ENCODE data around the gene INS.

The INS gene

DNA sequence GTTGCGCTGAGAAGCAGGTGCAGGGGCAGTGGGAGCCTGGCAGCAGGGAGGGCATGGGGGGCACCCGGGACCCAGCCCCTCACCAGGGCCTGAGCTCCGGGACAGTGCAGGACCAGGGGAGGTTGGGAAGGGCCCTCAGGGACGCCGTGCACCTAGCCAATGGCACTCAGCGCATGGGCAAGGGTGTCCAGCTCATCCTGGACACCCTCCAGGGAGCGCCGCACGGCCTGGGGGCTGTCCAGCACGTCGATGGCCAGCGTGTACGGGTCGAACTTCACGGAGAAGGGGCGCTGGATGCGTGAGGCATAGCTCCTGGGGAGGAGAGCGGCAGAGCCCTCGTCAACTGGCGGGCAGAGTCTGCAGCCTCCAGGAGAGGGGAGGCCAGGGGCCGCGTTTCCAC is 3.1 kb upstream of the INS start:
- no peak for DNase-seq

DNA sequence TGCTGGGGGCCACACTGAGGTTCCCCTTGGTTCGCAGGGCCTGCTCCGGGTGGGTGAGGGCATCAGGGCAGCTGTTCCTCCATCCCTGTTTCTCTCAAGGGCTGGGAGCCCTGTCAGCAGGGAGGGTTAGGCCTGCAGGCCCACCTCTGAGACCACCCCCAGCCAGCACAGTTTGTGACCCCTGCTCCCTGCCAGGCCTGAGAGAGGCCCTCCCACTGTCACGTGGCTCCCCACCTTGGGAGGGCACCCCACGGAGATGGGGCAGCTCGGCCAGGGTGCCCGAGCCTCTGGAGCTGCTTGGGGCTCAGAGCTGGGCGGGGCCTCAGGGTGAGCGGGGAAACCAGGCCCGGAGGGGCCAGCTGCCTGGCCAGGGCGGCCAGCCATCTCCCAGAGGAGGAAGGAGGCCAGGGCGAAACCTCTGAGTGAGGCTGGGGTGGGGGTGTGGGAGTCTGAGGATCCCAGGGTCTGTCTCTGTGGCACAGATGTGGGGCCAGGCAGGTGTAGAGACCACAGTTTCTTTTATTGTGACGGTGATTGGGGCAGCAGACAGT is 2.5 kb upstream of the INS start:
- DNase-seq: no peak

DNA sequence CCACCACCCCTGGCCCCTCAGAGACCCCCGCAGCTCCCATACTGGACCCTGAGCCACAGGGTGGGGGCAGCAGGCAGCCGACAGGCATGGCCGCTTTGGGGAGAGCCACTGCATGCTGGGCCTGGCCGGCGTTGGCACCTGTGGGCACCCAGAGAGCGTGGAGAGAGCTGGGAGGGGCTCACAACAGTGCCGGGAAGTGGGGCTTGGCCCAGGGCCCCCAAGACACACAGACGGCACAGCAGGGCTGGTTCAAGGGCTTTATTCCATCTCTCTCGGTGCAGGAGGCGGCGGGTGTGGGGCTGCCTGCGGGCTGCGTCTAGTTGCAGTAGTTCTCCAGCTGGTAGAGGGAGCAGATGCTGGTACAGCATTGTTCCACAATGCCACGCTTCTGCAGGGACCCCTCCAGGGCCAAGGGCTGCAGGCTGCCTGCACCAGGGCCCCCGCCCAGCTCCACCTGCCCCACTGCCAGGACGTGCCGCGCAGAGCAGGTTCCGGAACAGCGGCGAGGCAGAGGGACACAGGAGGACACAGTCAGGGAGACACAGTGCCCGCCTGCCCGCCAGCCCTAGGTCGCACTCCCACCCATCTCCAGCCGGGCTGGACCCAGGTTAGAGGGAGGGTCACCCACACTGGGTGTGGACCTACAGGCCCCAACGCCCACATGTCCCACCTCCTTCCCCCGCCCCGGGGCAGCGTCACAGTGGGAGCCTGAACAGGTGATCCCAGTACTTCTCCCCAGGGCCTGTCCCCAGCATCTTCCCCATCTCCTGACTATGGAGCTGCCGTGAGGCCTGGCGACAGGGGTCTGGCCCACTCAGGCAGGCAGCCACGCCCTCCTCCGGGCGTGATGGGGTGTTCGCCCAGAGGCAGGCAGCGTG is 1.2 kb downstream of the INS start:
- DNase-seq: no peak

DNA sequence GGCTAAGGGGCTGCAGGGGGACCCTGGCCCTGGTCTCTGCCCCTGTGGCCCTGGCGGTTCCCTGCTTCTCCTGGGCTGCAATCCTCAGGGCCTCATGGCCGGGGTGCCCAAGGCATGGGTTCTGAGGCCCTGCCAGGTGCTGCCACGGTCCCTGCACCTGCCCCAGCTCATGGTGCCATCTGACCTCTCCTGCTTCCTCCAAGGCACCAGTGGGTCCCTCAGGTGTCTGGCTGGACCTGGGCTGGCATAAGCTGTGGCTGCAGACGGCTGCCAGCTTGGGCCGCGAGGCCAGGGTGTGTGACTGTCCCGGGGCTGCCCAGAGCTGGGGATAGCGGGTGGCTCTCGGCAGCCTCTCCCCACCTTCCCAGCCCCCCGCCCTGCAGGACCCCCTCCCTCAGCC is 2.0 kb downstream of the INS start:
- no peak for DNase-seq

DNA sequence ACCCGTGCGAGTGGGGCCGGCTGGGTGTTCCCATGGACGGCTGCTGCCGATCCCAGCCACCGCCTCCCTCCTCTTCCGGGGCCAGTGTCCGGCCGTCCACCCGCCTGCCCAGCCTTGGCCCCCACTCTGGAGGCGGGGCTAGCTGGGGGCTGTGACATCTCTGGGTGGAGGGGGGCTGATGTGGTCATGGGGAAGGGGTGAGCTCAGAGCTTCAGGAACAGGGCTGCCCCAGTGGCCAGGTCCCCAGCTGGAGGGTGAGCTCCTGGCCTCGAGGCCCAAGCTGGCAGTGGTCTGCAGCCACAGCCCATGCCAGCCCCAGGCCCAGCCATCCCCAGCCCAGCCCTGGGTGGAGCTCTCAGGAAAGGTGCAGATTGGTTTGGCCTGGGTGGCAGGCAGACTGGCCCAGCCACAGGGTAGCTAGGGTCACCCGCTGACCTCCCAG is 2.7 kb downstream of the INS start:
- no peak for DNase-seq

DNA sequence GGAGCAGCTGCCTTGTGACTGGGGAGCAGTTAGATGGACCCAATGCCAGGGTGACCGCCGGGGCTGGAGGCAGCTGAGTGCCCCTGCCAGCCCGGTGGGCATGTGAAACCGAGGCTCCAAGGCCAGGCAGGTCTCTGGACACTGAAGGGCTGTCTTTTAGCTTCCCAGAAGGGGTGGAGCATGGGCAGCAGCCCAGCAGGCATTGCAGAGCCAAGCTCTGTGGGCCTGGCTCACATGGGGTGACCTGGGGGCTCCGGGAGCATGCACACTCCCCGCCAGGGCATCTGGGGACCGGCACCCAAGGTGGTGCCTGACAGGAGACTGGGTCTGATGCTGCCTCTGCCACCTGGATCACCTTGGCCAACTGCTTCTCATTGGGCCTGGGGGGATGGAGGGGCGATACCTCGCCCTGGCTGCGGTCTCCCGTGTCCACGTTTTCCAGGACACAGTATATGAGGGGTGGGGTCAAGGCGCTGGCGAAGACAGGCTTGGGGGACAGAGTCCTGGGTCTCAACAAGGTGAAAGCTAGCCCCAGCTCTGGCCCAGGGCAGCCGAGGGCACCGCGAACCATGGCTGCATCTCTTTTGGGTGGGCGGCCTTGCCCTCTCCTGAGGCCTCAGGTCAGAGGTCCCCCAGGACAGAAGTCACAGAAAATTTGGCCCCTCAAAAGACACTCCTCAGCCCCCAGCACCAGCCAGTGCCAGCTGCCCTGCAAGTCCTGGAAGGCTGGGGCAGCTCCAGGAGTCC is 3.5 kb downstream of the INS start:
- DNase-seq: no peak

DNA sequence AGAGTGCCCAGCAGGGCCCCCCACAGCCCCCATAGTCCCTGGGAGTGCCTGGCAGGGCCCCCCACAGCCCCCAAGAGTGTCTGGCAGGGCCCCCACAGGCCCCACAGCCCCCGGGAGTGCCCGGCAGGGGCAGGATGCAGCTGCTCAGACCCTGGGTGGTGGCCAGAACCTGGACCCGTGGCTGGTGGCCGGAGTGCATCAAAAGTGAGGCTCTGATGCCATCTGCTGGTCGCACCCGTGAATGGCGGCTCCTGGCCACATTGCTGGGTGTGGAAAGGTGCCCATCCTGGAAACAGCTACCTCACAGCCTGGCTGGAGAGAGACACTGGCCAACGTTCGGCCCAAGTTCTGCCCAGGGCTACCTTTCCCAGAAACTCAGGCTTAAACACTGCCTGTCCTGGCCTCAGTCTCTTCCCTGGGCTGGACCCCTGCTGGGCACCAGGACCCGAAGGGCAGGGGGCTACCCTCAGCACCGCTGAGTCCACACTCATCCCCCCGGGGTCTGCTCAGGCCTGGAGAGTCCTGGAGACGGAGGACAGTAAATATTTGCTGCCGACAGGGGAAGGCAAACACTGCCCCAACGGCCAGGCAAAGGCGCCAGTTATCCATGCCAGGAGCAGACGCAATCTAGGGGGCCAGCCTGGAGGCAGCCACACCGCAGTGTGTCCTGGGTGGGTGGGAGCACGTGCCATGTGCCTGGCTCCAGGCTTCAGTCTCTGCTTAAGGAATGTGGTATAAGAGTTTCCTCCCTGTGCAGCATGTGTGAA is 4.4 kb downstream of the INS start:
- no peak for DNase-seq

DNA sequence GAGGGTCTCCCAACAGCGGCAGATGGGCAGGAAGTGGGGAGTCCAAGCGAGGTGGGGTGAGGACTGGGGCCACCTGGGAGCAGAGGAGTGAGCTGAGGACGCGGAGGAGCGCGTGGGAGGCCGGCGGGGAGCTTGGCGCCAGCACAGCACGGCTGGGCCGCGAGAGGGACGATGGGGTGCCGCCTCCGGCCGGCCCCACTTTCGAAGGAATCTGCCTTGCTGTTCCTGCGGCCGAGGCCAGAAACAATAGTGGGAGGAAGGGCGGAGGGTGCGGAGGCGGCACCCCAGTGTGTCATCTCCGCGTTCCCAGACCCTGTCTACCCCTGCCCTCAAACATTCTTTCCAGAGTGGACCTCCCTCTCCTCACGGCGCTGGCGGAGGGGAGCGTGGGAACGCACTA is 5.5 kb downstream of the INS start:
- DNase-seq: no peak

DNA sequence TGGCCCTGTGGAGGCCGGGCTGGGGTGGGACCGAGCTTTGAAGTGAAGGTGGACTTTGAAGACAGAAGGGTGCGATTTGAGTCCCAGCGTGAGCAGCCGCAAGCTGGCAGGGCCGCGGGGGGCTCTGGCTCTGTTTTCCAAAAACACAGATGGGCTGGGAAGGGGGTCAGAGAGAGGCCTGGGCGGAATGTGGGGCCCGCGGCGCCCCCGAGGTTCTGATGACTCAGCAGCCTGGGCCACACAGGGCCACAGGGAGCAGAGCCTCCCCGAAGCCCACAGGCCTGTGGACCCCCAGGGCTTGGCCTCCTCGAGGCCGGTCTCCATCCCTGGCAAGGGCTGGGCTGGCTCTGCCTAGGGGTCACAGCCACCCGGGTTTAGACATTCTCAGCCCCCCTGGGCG is 6.1 kb downstream of the INS start:
- DNase-seq: no peak

DNA sequence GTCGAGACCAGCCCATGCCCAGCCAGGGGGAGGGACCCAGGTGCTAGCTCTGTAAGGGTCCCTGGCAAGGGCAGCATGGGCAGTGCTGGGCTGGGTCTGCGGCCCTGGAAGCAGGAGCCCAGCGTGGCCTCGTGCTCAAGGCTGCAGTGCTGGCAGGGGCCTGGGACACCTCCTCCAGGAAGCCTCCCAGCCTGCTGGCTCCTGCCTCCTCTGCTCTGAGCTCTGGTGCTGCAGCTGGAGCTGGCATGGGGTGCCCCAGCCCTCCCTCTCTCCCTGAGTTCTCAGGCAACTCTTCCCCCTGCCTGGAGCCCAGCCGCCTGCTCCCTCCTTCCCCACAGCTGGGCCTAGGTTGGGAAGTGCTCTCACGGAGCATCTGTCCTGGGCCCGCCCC is 6.8 kb downstream of the INS start:
- DNase-seq: no peak

DNA sequence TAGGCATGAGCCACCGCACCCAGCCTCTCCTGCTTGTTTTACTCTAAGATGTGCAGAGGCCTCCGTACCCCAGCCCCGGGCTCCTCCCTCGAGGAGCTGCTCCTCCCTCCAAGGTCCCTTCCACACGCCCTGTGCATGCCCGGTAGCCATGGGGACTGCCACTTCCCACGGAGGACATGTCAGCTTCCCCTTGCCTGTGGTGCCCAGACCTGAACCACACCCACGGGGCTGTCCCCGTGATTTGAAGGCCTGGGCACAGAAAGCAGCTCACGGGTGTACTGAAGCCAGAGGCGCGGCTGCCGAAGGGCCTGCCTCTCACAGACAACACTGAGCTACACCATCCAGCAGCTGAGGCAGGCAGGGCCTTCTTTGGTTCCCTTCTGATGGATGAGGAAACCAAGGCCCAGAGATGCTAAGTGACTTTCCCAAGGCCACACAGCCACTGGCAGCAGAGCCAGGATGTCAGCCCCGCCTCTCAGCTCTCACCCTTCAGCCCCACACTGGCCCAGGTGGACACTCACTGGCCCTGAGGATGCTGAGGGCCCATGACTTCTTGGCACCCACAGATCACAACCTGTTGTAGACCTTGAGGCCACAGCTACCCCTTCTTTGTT is 7.3 kb downstream of the INS start:
- no peak for DNase-seq

DNA sequence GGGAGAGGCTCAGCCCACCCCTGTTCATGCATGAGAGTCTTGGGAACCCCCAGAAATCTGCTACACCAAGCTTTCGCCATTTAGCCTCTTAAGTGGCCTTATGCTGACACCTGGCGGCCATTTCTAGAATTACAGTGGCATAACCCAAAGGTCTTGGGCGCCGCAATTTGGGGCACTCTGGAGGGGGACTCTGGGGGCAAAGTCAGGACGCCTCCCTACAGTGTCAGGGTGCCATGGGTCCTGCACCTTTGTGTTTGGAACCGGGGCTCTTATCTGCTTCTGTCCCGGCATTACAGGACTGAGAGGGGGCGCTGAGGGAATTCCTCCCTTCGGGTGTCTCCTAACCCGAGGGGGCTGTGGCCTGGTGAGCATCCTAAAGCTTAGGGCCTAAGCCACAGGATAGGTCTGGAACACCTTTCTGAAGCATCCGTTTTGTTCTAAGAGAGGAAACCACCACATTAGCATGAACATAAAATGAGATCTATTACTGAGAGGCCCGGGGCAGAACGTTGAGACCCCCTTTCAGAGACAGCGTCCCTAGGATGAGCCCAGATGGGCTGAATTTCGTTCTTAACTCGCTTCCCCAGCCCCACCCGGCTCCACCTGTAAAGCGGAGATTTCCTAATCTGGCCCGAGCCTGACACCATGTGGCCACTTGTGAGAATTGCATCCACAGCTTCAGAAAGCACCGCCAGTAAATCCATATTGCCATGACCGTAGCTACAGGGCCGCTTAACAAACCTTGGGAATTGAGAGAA is 9.3 kb downstream of the INS start:
- peak; percentile 23 for DNase-seq

DNA sequence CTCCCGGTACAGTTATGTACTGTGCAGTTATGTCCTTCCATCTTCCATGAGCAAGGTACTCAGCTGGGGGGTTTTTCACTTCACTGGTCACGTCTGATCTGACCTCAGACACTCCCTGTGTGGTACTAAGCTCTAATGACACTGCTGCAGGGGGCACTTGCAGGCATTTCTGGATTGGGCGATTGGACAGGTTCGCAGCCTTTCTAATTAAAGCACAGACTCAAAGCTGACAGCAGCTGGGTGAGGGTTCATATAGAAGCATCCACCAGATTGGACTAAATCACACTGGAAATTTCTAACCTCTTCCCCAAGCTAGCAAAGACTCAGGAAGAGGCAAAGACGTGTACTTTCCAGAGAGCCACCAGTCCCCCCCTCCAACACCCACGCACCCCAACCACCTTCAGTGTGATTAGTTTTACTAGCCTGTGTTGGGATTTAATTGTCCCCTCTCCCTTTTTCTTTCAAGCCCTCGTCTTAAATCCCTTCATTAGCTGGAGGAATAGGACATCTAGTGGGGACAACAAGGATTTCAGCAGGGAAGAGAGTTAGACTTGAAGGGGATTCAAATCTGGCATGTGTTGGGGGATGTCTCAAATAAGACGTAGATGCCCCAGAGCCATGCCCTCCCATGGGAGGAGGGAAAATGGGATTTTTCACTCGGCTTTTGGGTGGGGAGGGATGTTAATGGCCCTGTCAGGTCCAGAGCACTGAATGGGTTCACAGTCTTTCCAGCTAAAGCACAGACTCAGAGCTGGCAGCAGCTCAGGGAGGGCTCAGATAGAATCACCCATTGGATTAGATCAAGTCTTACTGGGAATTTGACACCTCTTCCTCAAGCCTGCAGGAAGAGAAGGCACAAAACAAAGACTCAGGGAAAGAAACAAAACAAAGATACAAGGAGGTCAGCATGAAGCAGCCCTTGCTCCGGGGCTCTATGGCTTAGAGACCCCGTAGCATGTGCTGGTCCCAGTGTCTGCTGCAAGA is 10.9 kb downstream of the INS start:
- DNase-seq: no peak

DNA sequence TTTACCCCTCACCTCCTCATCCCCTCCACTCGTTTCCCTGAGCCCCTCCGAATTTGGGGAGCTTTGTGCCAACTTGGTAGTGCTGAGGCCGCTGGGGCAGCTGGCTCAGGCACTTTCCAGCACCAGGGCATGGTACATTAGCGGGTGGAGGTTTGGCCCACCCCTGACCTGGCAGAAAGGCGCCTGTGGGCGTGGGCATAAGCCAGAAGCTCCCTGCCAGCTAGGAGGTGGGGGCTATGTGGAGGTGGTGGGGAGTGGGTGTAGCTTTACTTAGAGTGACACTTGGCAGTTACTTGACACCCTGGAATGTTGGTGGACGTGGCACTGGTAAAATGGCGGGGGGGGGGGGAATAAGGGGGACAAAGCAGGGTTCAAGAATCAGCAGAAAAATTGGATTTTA is 11.5 kb downstream of the INS start:
- no peak for DNase-seq

DNA sequence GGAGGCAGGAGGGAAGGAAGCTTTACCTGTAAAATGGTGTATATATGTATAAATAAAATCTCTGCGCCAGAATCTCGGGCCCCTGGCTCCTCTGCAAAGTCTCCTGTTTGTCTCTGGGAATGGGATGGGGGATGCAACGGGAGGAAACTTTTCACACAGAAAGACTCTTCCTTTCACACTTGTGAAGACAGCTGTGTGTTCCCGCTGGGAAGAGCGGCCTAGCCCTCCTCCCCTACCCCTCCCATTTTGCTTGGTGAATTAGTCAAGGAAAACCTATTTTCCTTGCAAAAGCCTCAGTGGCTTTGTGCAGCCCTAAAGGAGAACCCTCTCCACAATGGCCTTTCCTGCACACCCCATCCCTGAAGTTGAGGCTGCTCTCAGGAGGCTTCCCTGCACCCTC is 12.4 kb downstream of the INS start:
- DNase-seq: no peak

DNA sequence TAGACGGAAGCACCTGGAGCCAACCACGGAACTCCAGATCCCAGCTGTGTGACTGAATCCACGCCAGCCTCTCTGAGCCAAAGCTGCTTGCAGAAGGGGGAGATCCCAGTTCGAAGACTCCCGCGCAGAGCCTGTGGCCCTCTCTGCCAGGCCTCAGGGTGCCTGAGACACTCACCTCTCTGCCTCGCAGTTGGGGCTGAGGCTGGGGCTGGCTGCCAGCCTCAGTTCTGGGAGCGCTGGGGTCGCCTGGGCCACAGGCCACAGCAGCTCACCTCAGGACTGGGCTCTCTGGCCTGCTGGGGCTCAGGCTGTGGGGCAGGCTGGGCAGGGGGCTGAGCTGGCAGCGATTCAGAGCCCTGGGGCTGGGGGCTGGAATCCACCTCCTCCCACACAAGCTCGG is 13.6 kb downstream of the INS start:
- no peak for DNase-seq

DNA sequence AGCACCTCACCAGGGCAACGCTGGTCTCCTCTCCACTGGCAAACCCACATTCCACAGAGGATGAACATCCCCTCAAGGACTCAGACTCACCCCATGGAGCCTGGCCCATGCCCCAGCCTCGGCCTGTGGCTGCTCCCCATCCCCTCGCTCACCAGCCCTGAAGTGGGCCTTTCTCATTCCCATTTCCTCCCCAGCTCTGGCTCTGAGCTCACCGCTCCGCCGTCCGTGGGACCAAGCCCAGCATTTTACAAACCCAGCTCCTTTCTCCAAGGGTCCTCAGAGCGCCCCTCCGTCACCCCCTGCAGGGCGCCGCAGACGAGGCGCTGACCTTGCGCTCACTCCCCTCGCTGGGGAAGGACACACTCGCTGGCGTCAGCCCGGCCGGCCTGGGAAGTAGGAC is 15.0 kb downstream of the INS start:
- no peak for DNase-seq

DNA sequence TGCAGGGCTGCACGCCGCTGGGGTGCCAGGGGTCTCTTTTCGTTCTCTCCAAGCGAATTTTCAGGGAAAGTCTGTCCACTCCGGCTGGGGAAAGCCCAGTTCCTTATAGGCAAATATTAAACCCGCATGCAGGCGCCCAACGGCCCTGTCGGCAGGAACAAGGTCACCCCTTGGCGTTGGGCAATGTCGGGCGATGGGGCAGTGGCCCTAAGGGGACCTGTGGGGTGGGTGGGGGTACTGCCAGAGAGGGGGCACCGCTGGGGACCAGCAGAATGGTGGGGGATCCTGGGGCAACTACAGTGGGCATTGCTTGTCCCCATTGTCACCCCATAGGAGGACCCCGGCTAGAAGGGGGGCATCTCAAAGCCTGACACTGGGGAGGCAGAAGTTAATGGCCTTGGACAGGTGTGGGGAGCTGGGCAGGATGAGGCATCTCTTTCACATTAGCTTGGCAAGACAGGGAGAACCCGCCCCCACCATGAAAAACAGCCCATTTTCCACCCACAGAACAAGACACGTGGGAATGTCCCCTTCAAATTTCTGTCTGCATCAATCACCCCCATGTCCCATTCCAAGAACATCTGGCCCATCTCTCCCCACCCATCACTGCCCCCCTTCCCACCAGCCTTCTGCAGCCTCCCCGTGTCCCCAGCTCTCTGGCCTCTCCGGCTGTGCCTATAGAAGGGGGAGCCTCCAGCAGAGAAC is 16.3 kb downstream of the INS start:
- no peak for DNase-seq

DNA sequence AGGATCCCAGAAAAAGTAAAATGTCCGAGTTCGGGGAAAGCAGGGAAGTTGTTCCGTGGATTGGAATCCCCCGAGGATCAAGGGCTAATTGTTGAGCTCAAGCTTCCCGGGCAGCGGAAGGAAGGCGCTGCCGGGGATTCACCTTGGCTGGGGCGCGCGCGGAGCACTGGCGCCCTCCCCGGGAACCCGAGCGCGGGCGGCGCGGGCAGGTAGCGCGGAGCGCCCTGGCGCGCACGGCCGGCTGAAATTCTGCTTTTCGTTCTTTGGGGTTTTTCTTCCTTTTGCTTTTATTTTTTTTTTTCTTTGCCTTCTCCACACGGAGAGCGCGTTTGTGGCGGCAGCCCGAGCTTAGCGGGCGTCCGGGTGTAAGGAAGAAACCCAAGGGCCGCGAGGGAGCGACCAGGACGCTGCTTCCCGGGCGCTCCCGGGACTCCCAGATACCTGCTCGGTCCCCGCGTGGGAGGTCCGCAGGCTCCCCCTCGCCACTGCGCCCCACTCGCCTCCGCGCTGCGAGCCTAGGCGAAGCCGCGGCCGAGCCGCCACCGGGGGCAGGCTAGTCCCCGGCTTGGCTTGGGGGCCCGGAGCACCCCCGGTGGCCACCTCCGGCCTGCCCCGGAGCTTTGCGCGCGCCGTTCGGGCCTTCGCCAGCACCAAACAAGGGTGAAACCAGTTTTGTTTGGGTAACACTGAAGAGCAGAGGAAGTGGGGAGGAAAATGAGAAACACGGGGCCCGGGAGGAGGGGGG is 17.0 kb downstream of the INS start:
- no peak for DNase-seq

DNA sequence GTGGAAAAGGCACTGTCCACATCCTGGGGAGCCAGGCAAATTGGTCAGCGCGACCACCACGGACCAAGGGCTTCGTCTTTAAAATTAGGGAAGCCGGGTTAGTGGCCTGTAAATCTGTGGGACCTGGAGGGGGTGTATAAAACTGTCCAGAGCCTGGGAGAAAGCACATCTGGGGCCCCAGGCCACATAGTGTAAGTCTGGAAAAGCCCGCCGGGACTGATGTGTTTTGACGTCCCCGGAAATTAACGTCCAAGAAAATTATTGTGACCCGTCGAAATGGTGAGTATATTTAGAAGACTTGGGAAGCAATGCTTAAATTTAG is 17.6 kb downstream of the INS start:
- DNase-seq: no peak

Measured in NCI-H510A (cell line).